Uterine smooth muscle cell (primary cell): ENCODE measurements around the gene DIABLO. TPM values are rescaled to one million over a fixed set of nuclear protein-coding genes. Genes with fewer than 3 reads are reported as not detected.

ENCODE experiments used
- total RNA-seq: library from RNA; depleted of rRNA; stranded (reverse); fragments of >200 nt; gene quantifications from 2 replicates; pipeline ENCODE4 v1.2.3, GENCODE V29; 2014

Gene DIABLO
- 53.6 and 63.2 TPM in 2 replicates for total RNA-seq

DNA sequence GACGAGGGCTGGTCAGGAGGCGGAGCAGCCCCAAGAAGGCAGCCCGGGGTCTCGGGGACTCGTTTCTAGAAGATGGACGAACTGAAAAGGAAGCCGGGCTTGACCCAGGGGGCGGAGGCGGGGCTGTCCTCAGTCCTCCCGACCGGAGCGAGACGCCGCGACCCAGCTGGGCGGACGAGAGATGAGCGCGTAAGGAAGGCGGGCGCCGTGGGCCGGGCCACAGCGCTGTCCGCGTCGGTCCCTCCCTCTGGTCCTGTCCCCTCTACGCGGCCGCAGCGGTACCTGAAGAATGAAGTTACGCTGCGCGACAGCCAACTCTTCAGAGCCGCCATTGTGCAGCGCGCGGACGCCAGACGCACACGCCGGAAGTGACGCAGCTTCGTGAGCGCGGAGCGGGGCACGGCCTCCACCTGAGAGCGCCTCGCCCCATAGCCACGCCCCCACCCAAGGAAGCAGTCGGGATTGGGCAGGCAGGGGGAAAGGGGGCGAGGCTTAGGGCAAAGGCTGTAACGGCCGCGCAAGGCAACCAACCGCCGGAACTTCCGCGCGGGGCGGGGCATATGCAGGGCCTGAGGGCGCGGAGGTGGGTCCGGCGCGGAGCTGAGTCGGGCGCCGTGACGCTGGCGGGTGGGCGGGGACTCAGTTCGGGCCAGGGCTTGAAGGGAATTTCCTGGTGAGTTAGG lies at the start of gene DIABLO:
Gene DIABLO (minus strand): TSS at position 370 of the 683 bp plus-strand sequence. CDS start 38 bp downstream, at position 332.

DNA sequence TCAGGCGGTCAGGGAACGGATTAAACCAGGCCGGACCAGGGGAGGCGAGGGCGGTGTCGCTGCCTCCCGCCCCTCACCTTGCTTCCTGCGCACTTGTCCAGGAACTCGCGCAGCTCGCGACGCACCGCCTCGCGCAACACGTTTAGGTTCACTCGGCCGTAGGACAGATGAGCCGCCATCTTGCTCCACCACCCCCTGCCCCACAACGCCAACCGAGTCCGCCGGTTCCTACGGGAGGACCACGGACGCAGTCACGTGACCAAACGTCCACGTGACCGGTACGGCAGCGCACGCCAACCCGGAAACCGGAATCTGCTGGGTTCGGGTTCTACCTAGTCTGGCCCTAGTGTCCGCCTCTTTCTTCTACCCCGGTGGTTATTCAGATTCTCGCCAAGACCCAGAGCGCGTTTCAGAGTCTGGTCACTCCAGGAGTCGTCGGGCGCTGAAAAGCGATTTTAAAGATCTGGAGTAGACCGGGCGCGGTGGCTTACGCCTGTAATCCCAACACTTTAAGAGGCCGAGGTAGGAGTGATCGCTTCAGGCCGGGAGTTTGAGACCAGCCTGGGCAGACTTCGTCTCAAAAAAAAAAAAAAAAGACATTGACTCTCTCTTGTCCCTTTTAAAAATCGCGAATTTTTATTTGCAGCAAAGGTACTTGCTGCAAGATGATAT lies 40.5 kb upstream of the DIABLO start, which contains the start of gene VPS33A:
Gene VPS33A (minus strand): TSS at position 265 of the 672 bp plus-strand sequence. CDS start 86 bp downstream, at position 179.

DNA sequence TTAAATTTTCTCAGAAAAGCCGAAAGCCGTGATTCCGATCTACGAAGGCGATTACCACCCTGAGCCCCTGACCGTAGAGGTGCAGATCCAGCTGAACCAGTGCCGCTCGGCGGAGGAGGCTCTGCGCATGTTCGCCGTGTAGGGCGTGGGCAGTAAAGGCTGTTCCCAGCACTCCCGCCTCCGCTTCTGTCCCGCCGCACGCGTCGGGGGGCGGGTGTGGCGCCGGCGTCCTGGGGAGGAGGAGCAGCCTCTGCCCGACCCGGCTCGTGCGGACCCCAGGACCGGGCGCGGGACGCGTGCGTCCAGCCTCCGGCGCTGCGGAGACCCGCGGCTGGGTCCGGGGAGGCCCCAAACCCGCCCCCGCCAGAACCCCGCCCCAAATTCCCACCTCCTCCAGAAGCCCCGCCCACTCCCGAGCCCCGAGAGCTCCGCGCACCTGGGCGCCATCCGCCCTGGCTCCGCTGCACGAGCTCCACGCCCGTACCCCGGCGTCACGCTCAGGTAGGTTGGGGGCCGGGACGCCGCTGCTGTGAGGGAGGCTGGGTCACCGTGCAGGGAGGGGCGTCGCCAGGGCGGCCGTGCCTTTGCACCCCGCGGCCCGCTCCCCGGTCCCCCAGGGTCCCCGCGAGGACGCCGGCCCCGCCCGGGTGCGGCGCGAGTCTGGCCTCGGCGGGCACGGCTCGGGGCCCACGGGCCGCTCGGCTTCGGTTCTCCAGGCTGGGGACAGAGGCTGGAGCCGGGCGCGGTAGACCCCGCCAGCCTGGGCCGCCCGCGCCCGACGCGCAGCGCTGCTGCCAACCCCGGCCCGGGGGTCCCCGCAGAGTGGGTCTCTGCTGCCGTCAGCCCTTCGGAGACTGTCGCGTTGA lies 22.3 kb downstream of the DIABLO start, which contains the start of gene B3GNT4:
Gene B3GNT4 (plus strand): TSS at position 409 of the 866 bp plus-strand sequence. CDS start 910 bp downstream, outside the sequence.

DNA sequence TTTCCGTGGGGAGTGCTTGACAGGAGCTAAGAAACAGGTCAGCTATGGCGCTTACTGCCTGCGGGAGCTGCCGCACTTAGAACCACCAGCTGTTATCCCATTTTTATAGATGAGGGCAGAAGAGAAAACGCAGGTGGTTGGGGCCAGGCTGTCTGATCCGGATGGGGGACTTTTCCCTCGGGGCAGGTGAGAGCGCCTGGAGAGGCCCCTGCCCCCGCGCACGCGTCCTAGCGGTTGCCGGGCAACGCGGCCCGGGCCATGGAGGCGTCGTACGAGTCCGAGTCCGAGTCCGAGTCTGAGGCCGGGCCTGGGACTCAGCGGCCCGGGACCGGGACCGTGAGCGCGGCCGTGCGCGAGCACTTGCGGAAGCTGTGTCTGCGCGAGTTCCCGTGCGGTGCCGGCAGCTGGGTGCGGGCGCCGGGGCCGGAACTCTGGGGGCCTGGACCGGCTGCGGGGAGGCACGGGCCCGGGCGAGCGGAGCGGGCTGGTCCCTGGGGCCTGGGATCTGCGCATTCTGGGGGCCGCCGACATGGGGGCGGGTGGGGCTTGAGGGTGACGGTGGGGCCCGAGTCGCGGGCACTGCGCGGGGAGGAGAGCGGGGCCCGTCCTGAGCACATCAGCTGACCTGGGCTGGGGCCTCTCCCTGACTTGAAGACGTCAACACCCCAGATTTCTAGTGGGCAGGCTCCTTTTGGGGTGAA lies 42.8 kb downstream of the DIABLO start, which contains the start of gene LRRC43:
Gene LRRC43 (plus strand): TSS at position 237 of the 701 bp plus-strand sequence. CDS start 22 bp downstream, at position 259.

DNA sequence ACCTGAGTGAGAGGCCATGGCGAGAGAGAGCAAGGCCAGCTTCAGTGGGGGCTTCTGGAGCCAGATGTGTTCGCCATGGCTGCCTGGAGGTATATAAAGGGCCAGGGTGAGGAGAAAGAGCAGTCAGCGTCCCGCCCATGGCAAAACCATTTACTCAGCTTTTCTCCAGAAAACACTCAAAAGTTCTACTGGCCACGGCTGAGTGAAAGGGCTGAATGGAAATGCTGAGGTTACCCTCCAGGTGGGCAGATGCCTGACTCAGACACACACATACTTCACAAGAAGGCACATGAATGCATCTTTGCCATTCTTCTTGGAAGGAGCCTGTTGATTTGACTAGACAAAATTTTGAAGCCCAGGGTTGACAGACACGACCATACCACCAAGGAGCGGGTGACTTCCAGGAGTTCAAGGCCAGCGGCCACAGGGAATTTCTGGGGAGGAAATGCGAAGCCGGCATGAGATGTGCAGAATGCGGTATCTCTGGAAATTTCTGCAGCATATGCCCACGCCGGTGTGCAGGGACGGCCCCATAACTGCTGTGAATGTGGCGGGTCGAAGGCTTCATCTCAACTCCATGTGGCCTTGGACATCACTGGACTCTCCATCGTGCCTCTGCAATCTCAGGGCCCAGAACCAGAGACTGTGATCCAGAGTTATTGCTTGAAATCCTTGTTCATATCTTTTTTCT lies 51.6 kb downstream of the DIABLO start, which contains the start of gene IL31:
Gene IL31 (minus strand): TSS at position 67 of the 691 bp plus-strand sequence. CDS start 49 bp downstream, at position 18.

Other genes with a start within 250 kb of the DIABLO start
- gene BCL7A, start 204.2 kb downstream of the DIABLO start, total RNA-seq = 4.1 and 4.2 TPM in 2 replicates
- gene MLXIP, start 147.3 kb downstream of the DIABLO start, total RNA-seq = 14.7 and 19.1 TPM in 2 replicates
- gene IL31, start 51.8 kb downstream of the DIABLO start, total RNA-seq = not detected in 2 replicates
- gene LRRC43, start 42.9 kb downstream of the DIABLO start, total RNA-seq = 0.11 and 1.5 TPM in 2 replicates
- gene B3GNT4, start 22.3 kb downstream of the DIABLO start, total RNA-seq = 0.11 TPM in 1 of 2 replicates, not detected in the other
- 23.5 and 25.6 TPM in 2 replicates for gene VPS33A, start 40.4 kb upstream of the DIABLO start, total RNA-seq
- gene CLIP1, start 196.6 kb upstream of the DIABLO start, total RNA-seq = 70.5 and 107 TPM in 2 replicates